B cell (primary cell): ENCODE data around the gene UBE2Q1. TPM values are rescaled to one million over a fixed set of nuclear protein-coding genes. Genes with fewer than 3 reads are reported as not detected.

Experiments used
- ATAC-seq: fragments of 200-7000 bp; cut with Tn5 transposase; one replicate; pipeline ENCODE4 v1.10.0; 2021; ENCODE audit warnings: low read depth, mild to moderate bottlenecking, moderate number of reproducible peaks, moderate library complexity
- CTCF ChIA-PET: fragments of 350-600 bp; sonication (Branson Sonifier 250); formaldehyde crosslinking; loops from one replicate; lab custom pipeline; 2021; ENCODE audit warnings: antibody characterized with exemption, inconsistent platforms; lab: Charles Lee
- POLR2A ChIA-PET: fragments of 350-600 bp; sonication (Branson Sonifier 250); formaldehyde crosslinking; loops from one replicate; lab custom pipeline; 2021; ENCODE audit warnings: antibody characterized with exemption; lab: Charles Lee
- DNase-seq: peaks from one replicate; pipeline ENCODE4 v3.0.0; 2013
- H2AFZ ChIP-seq: 2 replicates; pipeline ENCODE4 v1.6.1; 2012; ENCODE audit warnings: mild to moderate bottlenecking, low read depth, low read length; ENCODE audit not compliant: insufficient read depth, poor library complexity, severe bottlenecking
- H3K27ac ChIP-seq, 2 donors: 1 replicate in 1 of 2; 2 replicates in 1 of 2; pipeline ENCODE4 v1.5.1; 2012 to 2013; ENCODE audit warnings: low read length in 2 of 2, mild to moderate bottlenecking in 2 of 2, moderate library complexity in 1 of 2
- H3K27me3 ChIP-seq, 4 experiments: fragments of 200-600 bp in 1 of 4; sonication (generic) in 1 of 4; replicated peaks in 1 of 4; 1 replicate in 2 of 4; 2 replicates in 2 of 4; pipeline versions ENCODE4 v1.6.1 to v1.7.0; 2013 to 2016; ENCODE audit warnings: low read length in 3 of 4, mild to moderate bottlenecking in 2 of 4, mixed read lengths in 1 of 4, moderate library complexity in 1 of 4; ENCODE audit not compliant: insufficient read depth in 4 of 4, control insufficient read depth in 3 of 4; ENCODE audit errors: control extremely low read depth in 1 of 4
- H3K36me3 ChIP-seq, 2 experiments: replicated peaks in 1 of 2; 1 replicate in 1 of 2; 2 replicates in 1 of 2; pipeline versions ENCODE4 v1.6.1 to v1.7.1; 2013; ENCODE audit warnings: low read length in 1 of 2; ENCODE audit not compliant: insufficient read depth in 2 of 2, control insufficient read depth in 1 of 2; ENCODE audit errors: control extremely low read depth in 1 of 2, extremely low read depth in 1 of 2
- H3K4me1 ChIP-seq, 2 donors: fragments of 200-600 bp in 1 of 2; sonication (generic) in 1 of 2; 1 replicate in 1 of 2; 2 replicates in 1 of 2; pipeline versions ENCODE4 v1.5.1 to v1.6.1; 2013 to 2017; ENCODE audit warnings: low read length in 2 of 2; ENCODE audit not compliant: control insufficient read depth in 2 of 2, insufficient read depth in 2 of 2
- H3K4me2 ChIP-seq: replicated peaks from 2 replicates; pipeline ENCODE3; 2012; ENCODE audit warnings: mild to moderate bottlenecking, low read depth, low read length; ENCODE audit not compliant: poor library complexity, severe bottlenecking
- H3K4me3 ChIP-seq, 5 experiments: fragments of 200-600 bp in 1 of 5; sonication (generic) in 1 of 5; 1 replicate in 3 of 5; 2 replicates in 2 of 5; pipeline versions ENCODE4 v1.5.1 to v1.7.0; 2011 to 2016; ENCODE audit warnings: low read length in 4 of 5, mild to moderate bottlenecking in 4 of 5, low read depth in 2 of 5, control low read depth in 1 of 5, moderate library complexity in 1 of 5; ENCODE audit not compliant: insufficient read depth in 1 of 5; ENCODE audit errors: control extremely low read depth in 1 of 5, extremely low read depth in 1 of 5
- H3K79me2 ChIP-seq: fragments of 200-600 bp; sonication (generic); one replicate; pipeline ENCODE4 v1.6.0; 2016; ENCODE audit warnings: low read length; ENCODE audit not compliant: control insufficient read depth, insufficient read depth
- H3K9ac ChIP-seq: fragments of 200-600 bp; sonication (generic); 2 replicates; pipeline ENCODE4 v1.6.1; 2017; ENCODE audit warnings: mild to moderate bottlenecking, low read length, moderate library complexity
- H3K9me3 ChIP-seq, 3 donors: one replicate each; pipeline versions ENCODE4 v1.6.1 to v1.7.1; 2013; ENCODE audit warnings: low read length in 2 of 3; ENCODE audit not compliant: control insufficient read depth in 2 of 3, insufficient read depth in 1 of 3; ENCODE audit errors: control extremely low read depth in 1 of 3
- H4K20me1 ChIP-seq: 2 replicates; pipeline ENCODE4 v1.6.0; 2012; ENCODE audit warnings: mild to moderate bottlenecking, low read length; ENCODE audit not compliant: insufficient read depth, control insufficient read depth, poor library complexity, severe bottlenecking
- H3K27ac Mint-ChIP-seq: one replicate; pipeline ENCODE4 v1.8.0; 2021; ENCODE audit warnings: mixed read lengths
- H3K27me3 Mint-ChIP-seq: one replicate; pipeline ENCODE4 v1.8.0; 2021; ENCODE audit warnings: mixed read lengths
- H3K4me1 Mint-ChIP-seq: one replicate; pipeline ENCODE4 v1.8.0; 2021; ENCODE audit warnings: mixed read lengths
- H3K4me3 Mint-ChIP-seq: one replicate; pipeline ENCODE4 v1.8.0; 2021; ENCODE audit warnings: mixed read lengths
- H3K9me3 Mint-ChIP-seq: one replicate; pipeline ENCODE4 v1.8.0; 2022; ENCODE audit warnings: mixed read lengths; ENCODE audit not compliant: insufficient read depth
- EZH2 ChIP-seq: IDR thresholded peaks from 2 replicates; pipeline ENCODE4 v1.6.1; 2012; ENCODE audit warnings: borderline replicate concordance, low read depth, mild to moderate bottlenecking, moderate library complexity, low read length; ENCODE audit not compliant: insufficient read depth, poor library complexity, severe bottlenecking
- WGBS: methylation state at CpG from one replicate; pipeline ENCODE4 v1.1.5; 2013; ENCODE audit warnings: missing lambda C conversion rate; ENCODE audit not compliant: insufficient coverage; 5-methylcytosine and 5-hydroxymethylcytosine counted together
- intact Hi-C: fragments of 100-400 bp; cut with micrococcal nuclease; formaldehyde crosslinking; loops from one replicate; pipeline ENCODE4 v1.10.0; 2022
- polyA plus RNA-seq: library from polyadenylated mRNA; depleted of rRNA; stranded (reverse); fragments of >200 nt; gene quantifications from 2 replicates; pipeline ENCODE4 v1.2.3, GENCODE V29; 2012
- total RNA-seq, 2 donors: library from RNA; stranded (reverse); fragments of 120-200 nt in 1 of 2; gene quantifications; 1 replicate in 1 of 2; 2 replicates in 1 of 2; pipeline versions ENCODE4 v1.2.3 to v1.2.4, GENCODE V29; 2013 to 2022
- TF ChIP-seq, protein P1 (sequence below): fragments of 200-600 bp; IDR thresholded peaks from one replicate; pipeline ENCODE4 v1.8.0; 2022; ENCODE audit warnings: antibody characterized with exemption, mild to moderate bottlenecking

Gene UBE2Q1
- total and polyA plus RNA-seq, 2 donors (not counting 1 experiment from before 2014, with no cell fraction given): 14.3 to 108 TPM

DNA sequence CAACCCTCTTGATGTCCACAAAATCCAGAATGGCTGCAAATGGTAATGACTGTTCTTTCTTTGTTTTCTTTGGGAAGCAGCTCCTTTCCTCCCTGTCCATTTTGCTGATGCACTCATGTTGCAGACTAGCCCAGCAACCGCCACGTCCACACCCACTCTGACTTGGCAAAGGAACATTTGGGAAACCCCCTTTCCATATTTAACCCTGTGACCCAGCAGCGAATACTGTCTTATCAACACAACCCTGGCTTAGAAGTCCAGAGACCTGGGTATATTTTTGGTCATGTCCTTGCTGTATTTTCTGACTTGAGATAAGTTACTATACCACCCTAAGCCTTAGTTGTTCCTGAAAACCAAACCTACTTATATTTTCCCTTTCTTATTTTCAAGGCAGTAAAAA lies 38.1 kb downstream of the UBE2Q1 start:
- ATAC-seq: no peak
- Histone ChIP-seq H3K4me3 (no peak overlapping the region), H3K9ac (no peak overlapping the region), H2AFZ (no peak overlapping the region), H3K27ac (no peak overlapping the region), H3K79me2 (no peaks in the 10 kb centered on the region), H4K20me1 (no peaks in the 10 kb centered on the region), H3K27me3 (peaks cover 0 to 12% (median 3%) of the 10 kb centered on the region in 4 experiments), H3K4me1 (no peaks in the 10 kb centered on the region), H3K9me3 (no peaks in the 10 kb centered on the region), H3K36me3 (no peaks in the 10 kb centered on the region), H3K4me2 (no peak overlapping the region)
- H3K4me3 Mint-ChIP-seq: no peak overlapping the region
- ChIA-PET POLR2A (no interaction called here), CTCF (no interaction called here)
- no peaks in the 10 kb centered on the region for H3K9me3 Mint-ChIP-seq
- WGBS: 70% methylated on average over 2 of the region's 3 CpGs
- no peak overlapping the region for H3K27ac Mint-ChIP-seq
- intact Hi-C loops: no loop called here
- no peak for DNase-seq
- no peaks in the 10 kb centered on the region for H3K4me1 Mint-ChIP-seq
- peaks cover 37% of the 10 kb centered on the region for H3K27me3 Mint-ChIP-seq
- TF ChIP-seq, protein P1, sequence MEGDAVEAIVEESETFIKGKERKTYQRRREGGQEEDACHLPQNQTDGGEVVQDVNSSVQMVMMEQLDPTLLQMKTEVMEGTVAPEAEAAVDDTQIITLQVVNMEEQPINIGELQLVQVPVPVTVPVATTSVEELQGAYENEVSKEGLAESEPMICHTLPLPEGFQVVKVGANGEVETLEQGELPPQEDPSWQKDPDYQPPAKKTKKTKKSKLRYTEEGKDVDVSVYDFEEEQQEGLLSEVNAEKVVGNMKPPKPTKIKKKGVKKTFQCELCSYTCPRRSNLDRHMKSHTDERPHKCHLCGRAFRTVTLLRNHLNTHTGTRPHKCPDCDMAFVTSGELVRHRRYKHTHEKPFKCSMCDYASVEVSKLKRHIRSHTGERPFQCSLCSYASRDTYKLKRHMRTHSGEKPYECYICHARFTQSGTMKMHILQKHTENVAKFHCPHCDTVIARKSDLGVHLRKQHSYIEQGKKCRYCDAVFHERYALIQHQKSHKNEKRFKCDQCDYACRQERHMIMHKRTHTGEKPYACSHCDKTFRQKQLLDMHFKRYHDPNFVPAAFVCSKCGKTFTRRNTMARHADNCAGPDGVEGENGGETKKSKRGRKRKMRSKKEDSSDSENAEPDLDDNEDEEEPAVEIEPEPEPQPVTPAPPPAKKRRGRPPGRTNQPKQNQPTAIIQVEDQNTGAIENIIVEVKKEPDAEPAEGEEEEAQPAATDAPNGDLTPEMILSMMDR: no peak
- TF ChIP-seq EZH2: no peak

DNA sequence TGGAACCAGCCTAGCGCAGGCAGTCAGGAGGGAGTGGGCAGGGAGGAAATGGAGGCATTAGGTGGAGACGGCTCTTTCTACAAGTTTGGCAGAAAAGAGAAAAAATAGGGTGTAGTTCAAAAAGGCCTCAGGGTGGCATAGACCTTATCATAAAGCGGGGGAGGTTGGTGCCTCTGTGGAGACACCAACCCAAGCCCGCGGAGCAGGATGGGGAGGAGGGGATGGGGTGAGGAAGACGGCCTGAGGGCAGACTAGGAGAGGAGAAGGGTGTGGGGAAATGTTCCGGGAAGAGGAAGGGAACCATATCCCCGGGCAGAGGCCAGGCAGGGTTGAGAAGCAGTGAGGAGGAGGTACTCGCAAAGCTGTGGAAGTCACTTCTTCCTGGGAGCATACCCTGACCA lies 38.9 kb downstream of the UBE2Q1 start:
- WGBS: 96% methylated on average over 6 of the region's 9 CpGs
- no peaks in the 10 kb centered on the region for H3K79me2 ChIP-seq
- ChIA-PET POLR2A (no interaction called here), CTCF (no interaction called here)
- Mint-ChIP-seq H3K4me3 (no peak overlapping the region), H3K9me3 (no peaks in the 10 kb centered on the region), H3K4me1 (no peaks in the 10 kb centered on the region), H3K27ac (no peak overlapping the region), H3K27me3 (peaks cover 40% of the 10 kb centered on the region)
- H3K9me3 ChIP-seq: no peaks in the 10 kb centered on the region
- H3K27ac ChIP-seq: no peak overlapping the region
- peaks cover 0 to 10% (median 3%) of the 10 kb centered on the region in 4 experiments for H3K27me3 ChIP-seq
- no peaks in the 10 kb centered on the region for H3K4me1 ChIP-seq
- no peak for DNase-seq
- H3K36me3 ChIP-seq: no peaks in the 10 kb centered on the region
- no peak overlapping the region for H2AFZ ChIP-seq
- H3K4me2 ChIP-seq: no peak overlapping the region
- intact Hi-C loops: no loop called here
- no peak overlapping the region for H3K9ac ChIP-seq
- no peak overlapping the region for H3K4me3 ChIP-seq
- H4K20me1 ChIP-seq: no peaks in the 10 kb centered on the region
- TF ChIP-seq, protein P1: no peak
- no peak for TF ChIP-seq EZH2
- ATAC-seq: no peak
